ENCODE measurements around the gene NEU2.

DNA sequence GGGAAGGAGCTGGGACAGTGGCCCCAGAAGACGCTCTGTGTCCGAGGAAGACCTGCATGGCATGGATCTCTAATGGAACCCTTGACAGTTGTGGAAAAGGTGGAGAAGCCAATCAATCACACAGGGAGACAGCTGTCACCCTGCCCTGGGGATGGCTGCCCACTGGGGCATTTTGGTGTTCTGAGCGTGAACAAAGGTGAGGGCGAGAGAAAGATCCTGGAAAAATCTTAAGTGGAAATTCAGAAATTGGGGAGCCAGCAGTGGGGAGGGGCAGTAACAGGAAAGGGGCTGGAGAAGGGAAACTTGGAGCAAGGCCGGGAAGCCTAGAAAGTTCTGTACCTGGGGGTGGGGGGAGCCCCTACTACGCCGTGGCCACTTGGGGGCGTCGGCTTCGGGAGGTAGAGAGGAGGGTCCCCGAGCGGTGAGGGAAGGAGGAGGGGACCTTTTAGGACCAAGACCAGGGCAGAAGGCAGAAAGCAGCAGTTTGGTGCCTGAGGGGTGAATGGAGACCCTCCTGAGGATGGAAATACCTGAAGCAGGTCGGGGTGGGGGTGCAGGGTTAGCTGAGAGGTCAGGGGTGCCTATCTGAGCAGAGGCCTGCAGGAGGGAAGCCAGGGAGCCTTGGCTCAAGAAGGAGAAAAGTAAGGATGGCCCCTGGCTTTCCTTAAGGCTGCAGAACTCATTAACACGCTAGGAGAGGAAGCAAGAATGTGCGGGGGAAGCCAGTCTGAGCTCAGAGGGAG lies 49.4 kb upstream of the NEU2 start:
- no peak for TF ChIP-seq CTCF (IDR thresholded peaks at IDR 0.05)
- no peak for TF ChIP-seq POLR2A (IDR thresholded peaks at IDR 0.05)

Measured in uterus (tissue), 2 donors.